LNCAP (cell line): Measurements from ENCODE around the gene CORO1A.

Source experiments
- TF ChIP-seq, protein P1 (sequence below): fragments of 450-650 bp; IDR thresholded peaks from 2 replicates; pipeline ENCODE4 v1.5.1; 2017; ENCODE audit warnings: mild to moderate bottlenecking

CORO1A gene

GRCh38 chr16:30155188-30155587, 28.2 kb upstream of the CORO1A start:
- TF ChIP-seq, protein P1, sequence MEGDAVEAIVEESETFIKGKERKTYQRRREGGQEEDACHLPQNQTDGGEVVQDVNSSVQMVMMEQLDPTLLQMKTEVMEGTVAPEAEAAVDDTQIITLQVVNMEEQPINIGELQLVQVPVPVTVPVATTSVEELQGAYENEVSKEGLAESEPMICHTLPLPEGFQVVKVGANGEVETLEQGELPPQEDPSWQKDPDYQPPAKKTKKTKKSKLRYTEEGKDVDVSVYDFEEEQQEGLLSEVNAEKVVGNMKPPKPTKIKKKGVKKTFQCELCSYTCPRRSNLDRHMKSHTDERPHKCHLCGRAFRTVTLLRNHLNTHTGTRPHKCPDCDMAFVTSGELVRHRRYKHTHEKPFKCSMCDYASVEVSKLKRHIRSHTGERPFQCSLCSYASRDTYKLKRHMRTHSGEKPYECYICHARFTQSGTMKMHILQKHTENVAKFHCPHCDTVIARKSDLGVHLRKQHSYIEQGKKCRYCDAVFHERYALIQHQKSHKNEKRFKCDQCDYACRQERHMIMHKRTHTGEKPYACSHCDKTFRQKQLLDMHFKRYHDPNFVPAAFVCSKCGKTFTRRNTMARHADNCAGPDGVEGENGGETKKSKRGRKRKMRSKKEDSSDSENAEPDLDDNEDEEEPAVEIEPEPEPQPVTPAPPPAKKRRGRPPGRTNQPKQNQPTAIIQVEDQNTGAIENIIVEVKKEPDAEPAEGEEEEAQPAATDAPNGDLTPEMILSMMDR = no peak

- TF ChIP-seq, protein P1 = no peak
Observed at GRCh38 chr16:30157214-30157613, 26.2 kb upstream of the CORO1A start.

DNA sequence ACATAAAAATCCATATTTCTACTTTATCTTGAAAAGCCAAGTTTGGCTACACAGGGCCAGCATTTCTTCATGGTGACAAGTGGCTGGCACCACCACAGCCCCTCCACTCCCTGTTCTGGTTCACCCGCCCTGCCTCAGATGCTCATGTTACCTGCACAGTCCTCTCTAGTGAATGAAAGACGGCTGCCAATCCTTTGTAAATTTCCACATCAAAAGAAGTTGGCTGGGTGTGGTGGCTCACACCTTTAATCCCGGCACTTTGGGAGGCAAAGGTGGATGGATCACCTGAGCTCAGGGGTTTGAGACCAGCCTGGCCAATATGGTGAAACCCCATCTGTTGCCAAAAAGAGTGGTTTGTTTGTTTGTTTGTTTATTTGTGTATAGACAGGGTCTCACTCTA, 19.9 kb upstream of the CORO1A start:
- TF ChIP-seq, protein P1 = no peak

GRCh38 chr16:30166202-30166902, 17.1 kb upstream of the CORO1A start:
- TF ChIP-seq, protein P1 = no peak

- TF ChIP-seq, protein P1 = no peak
Observed at GRCh38 chr16:30173054-30173453, 10.3 kb upstream of the CORO1A start.

DNA sequence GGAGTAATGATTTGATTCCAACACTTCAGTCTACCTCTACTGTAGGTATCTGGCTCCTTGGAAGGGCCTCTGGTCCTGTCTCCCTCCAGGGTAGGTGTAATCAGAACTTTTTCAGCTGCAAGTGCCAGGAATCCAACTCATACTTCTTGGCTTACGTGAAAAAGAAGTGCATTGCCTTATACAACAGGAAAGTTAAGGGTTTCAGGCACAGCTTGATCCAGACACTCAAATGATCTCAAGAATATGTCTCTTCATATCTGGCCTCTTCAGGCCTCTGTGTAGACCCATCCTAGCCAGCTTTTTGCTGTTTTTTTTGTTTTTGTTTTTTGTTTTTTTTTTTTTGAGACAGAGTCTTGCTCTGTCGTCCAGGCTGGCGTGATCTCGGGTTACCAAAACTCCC, 4.2 kb upstream of the CORO1A start:
- TF ChIP-seq, protein P1 = no peak

DNA sequence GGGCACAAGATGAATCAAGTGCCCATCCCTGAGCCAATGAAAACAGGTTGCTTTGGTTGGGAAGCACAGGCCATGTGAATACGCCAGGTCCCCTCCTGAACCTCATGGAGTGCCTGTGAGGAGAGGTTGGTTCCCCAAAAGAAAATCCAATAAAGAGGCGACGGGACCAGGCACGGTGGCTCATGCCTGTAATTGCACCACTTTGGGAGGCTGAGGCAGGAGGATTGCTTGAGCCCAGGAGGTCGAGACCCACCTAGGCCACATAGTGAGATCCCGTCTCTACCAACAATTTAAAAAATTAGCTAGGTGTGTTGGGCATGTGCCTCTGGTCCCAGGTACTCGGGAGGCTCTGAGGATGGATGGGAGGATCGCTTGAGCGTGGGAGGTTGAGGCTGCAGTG, 3.5 kb upstream of the CORO1A start:
- TF ChIP-seq, protein P1 = no peak

DNA sequence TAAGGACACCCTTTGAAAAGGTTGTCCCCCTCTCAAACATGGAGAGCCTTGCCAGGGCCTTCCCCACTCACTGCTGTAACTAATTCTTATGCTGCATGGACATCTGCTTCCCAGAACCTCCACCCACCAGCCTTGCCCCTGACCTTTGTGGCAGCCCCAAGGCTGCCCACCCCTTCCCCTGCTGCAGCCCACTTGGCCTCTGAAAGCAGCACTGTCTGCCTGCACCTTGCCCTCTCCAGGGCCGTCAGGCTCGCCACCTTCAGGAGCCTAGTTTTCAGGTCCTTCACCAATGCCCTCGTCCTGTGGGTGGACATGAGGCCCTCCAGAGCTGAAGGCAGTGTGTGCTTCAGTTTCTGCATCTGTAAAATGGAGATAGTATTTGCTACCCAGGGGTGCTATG, 2.7 kb upstream of the CORO1A start:
- TF ChIP-seq, protein P1 = no peak
